Measurements from ENCODE around the gene AP4E1.
"Not testable (repeated sequence)": the region's sequence is repeated elsewhere in the genome, so short reads cannot be mapped to it uniquely, and the experiment has no call there.

Gene AP4E1

GRCh38 chr15:51022206-51022605 lies 113.7 kb downstream of the AP4E1 start:
- DNase-seq = no peak

GRCh38 chr15:51023499-51023898 lies 115.0 kb downstream of the AP4E1 start:
- DNase-seq = no peak

- peak in 2 of 51 donors; percentile 8 to 19 for DNase-seq
Measured at GRCh38 chr15:51024735-51025453, 116.4 kb downstream of the AP4E1 start.

- DNase-seq = no peak
Measured at GRCh38 chr15:51025454-51025846, 117.0 kb downstream of the AP4E1 start.

GRCh38 chr15:51030649-51031316 lies 122.3 kb downstream of the AP4E1 start:
- no peak for DNase-seq

- DNase-seq = not testable (repeated sequence)
Measured at GRCh38 chr15:51037474-51037873, 129.0 kb downstream of the AP4E1 start.

GRCh38 chr15:51038162-51038973 lies 129.9 kb downstream of the AP4E1 start:
- DNase-seq = no peak

- peak in 4 of 51 donors; percentile 12 to 26 (median 16) for DNase-seq
Measured at GRCh38 chr15:51038974-51039319, 130.5 kb downstream of the AP4E1 start.

GRCh38 chr15:51044037-51044727 lies 135.7 kb downstream of the AP4E1 start:
- no peak for DNase-seq

- no peak for DNase-seq
Measured at GRCh38 chr15:51046016-51046415, 137.5 kb downstream of the AP4E1 start.

- peak in 22 of 51 donors; percentile 4 to 59 (median 38) for DNase-seq
Measured at GRCh38 chr15:51046799-51047449, 138.4 kb downstream of the AP4E1 start.

GRCh38 chr15:51048308-51048707 lies 139.8 kb downstream of the AP4E1 start:
- DNase-seq = no peak

- no peak for DNase-seq
Measured at GRCh38 chr15:51049081-51049480, 140.6 kb downstream of the AP4E1 start.

- DNase-seq = peak in 27 of 51 donors; percentile 9 to 75 (median 40)
Measured at GRCh38 chr15:51051776-51052175, 143.3 kb downstream of the AP4E1 start.

- DNase-seq = no peak
Measured at GRCh38 chr15:51053571-51053970, 145.1 kb downstream of the AP4E1 start.

- no peak for DNase-seq
Measured at GRCh38 chr15:51054535-51054934, 146.1 kb downstream of the AP4E1 start.

All from hypothalamus (tissue), 51 donors.